Measurements from ENCODE around the gene PLXNA3. TPM values are rescaled to one million over a fixed set of nuclear protein-coding genes. Genes with fewer than 3 reads are reported as not detected.

PLXNA3 gene
- total RNA-seq, 1 donor from 2014 or later = 69.5 TPM

- Mint-ChIP-seq H3K27ac (no peak overlapping the region), H3K27me3 (no peaks in the 10 kb centered on the region), H3K4me3 (no peak overlapping the region), H3K9me3 (no peaks in the 10 kb centered on the region), H3K36me3 (ENCODE audit: low read depth) (peaks cover 10% of the 10 kb centered on the region), H3K4me1 (peaks cover 20% of the 10 kb centered on the region)
- ChIA-PET CTCF (no interaction called here), POLR2A (interaction anchor here (1.3 to 3.4 kb wide), 2 partner anchors 27 to 87 kb away, joined by 3 to 26 read pairs; partner anchors contain the start of gene RPL10)
- intact Hi-C loops (cut with micrococcal nuclease) = no loop called here
- TF ChIP-seq CTCF (IDR thresholded peaks at IDR 0.05) = no peak
- ATAC-seq (ENCODE audit: low read depth) (no peak), DNase-seq (no peak)
Measured at GRCh38 chrX:154484255-154485149, 26.4 kb downstream of the PLXNA3 start.

GRCh38 chrX:154485150-154486051 lies 27.3 kb downstream of the PLXNA3 start:
- no peaks in the 10 kb centered on the region for H3K27me3 Mint-ChIP-seq
- H3K4me3 Mint-ChIP-seq = peak overlapping the region; percentile 73
- peaks cover 10% of the 10 kb centered on the region for H3K36me3 Mint-ChIP-seq (ENCODE audit: low read depth)
- ATAC-seq (ENCODE audit: low read depth) (no peak), DNase-seq (no peak)
- no peak for TF ChIP-seq CTCF (IDR thresholded peaks at IDR 0.05)
- ChIA-PET POLR2A (interaction anchor here (1.3 to 3.4 kb wide), 3 partner anchors 28 to 87 kb away, joined by 3 to 26 read pairs (median 8); partner anchors contain the start of gene RPL10), CTCF (interaction anchor here (1.0 kb wide), 1 partner anchor 112 kb away, joined by 4 read pairs; no protein-coding TSS in a partner anchor)
- H3K9me3 Mint-ChIP-seq = no peaks in the 10 kb centered on the region
- H3K27ac Mint-ChIP-seq = no peak overlapping the region
- intact Hi-C loops (cut with micrococcal nuclease) = loop anchor here (1.0 kb wide), 1 partner anchor 31 kb away; the partner anchor contains the start of gene FAM3A
- H3K4me1 Mint-ChIP-seq = peaks cover 22% of the 10 kb centered on the region

- DNase-seq = peak; percentile 30
- H3K27me3 Mint-ChIP-seq = no peaks in the 10 kb centered on the region
- H3K27ac Mint-ChIP-seq = no peak overlapping the region
- peak overlapping the region; percentile 46 for H3K4me3 Mint-ChIP-seq
- H3K36me3 Mint-ChIP-seq (ENCODE audit: low read depth) = peaks cover 10% of the 10 kb centered on the region
- POLR2A ChIA-PET = interaction anchor here (1.1 to 3.4 kb wide), 5 partner anchors 10 to 115 kb away, joined by 3 to 26 read pairs (median 8); partner anchors contain the start of gene RPL10
- intact Hi-C loops (cut with micrococcal nuclease) = loop anchor here (1.0 kb wide), 1 partner anchor 30 kb away; the partner anchor contains the start of gene FAM3A
- no peaks in the 10 kb centered on the region for H3K9me3 Mint-ChIP-seq
- peaks cover 20% of the 10 kb centered on the region for H3K4me1 Mint-ChIP-seq
- no peak for ATAC-seq (ENCODE audit: low read depth)
- TF ChIP-seq CTCF (IDR thresholded peaks at IDR 0.05) = no peak
- CTCF ChIA-PET = interaction anchor here (1.0 kb wide), 1 partner anchor 113 kb away, joined by 4 read pairs; no protein-coding TSS in a partner anchor
Measured at GRCh38 chrX:154486052-154486395, 27.9 kb downstream of the PLXNA3 start.

GRCh38 chrX:154486396-154487207 lies 28.5 kb downstream of the PLXNA3 start, which contains the start of gene UBL4A:
TSS of gene UBL4A (minus strand) at chrX:154486615. CDS start at chrX:154486584, 31 bp downstream.
- no peak for TF ChIP-seq CTCF (IDR thresholded peaks at IDR 0.05)
- POLR2A ChIA-PET = interaction anchor here (0.6 to 3.4 kb wide), 6 partner anchors 10 to 116 kb away, joined by 3 to 26 read pairs (median 6); partner anchors contain the start of gene RPL10
- ATAC-seq (ENCODE audit: low read depth) (peak; percentile 27), DNase-seq (peak; percentile 61)
- Mint-ChIP-seq H3K27ac (no peak within 1 kb of the TSS), H3K4me3 (peak within 1 kb of the TSS; percentile 73), H3K36me3 (ENCODE audit: low read depth) (peaks cover 10% of the 10 kb centered on the region), H3K27me3 (no peaks in the 10 kb centered on the region), H3K4me1 (peaks cover 18% of the 10 kb centered on the region), H3K9me3 (no peaks in the 10 kb centered on the region)
- CTCF ChIA-PET = interaction anchor here (0.7 kb wide), 1 partner anchor 113 kb away, joined by 3 read pairs; no protein-coding TSS in a partner anchor
- intact Hi-C loops (cut with micrococcal nuclease) = loop anchor here (1.0 kb wide), 1 partner anchor 30 kb away; the partner anchor contains the start of gene FAM3A

Measured in activated B cell treated with CpG ODN at 0.5 μM for 24 hours (primary cell).